ENCODE results near the gene UQCC3.
"Not testable (repeated sequence)": the region's sequence is repeated elsewhere in the genome, so short reads cannot be mapped to it uniquely, and the experiment has no call there.

Gene UQCC3

GRCh38 chr11:62703921-62704320, 32.4 kb downstream of the UQCC3 start:
- DNase-seq (ENCODE audit: low spot score) = not testable (repeated sequence)

GRCh38 chr11:62705413-62705812, 33.9 kb downstream of the UQCC3 start:
- no peak for DNase-seq (ENCODE audit: low spot score)

DNA sequence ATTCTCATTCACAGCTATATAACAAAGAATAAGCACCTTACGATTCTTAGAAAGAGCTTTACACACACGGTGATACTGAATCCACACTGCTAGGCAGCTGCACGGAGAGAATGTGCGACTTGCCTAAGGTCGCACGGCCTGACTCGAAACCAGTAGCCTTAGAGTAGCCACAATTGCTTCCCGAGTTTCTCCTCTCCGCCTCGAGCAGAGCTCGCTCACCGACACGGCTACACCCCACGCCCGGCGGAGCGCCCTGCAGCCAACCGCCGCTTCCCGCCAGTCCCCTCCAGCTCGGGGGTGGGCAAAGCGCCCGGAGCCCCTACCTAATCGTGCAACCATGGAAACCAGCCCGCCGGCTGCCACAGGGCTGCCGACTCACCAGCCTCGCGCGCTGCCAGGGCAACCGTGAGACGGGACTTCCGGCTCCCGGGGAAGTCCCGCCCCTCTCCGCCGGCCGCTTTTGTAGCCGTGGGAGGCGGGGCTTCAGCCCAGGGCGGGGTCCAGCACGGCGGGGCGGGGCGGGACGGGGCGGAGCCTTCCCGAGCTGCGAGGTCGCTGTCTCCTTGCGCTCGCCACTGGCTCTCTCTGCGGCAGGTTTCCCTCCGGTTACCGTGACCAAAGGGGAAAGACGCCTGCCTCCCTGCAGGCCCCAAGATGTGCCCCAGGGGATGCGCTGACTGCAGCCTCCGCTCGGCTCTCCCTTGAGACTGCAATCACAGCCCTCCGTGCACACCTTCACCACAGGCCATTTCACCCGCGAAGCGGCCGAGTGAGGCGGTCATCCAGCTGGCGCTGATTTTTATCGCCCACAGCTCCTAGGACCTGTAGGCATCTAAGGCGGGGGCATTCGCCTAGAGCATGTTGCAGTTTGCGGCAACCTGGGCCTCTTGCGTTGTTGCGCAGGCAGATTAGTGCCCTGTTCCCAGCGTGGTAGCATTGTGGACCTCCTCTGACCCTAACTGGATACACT, 34.7 kb downstream of the UQCC3 start:
- DNase-seq (ENCODE audit: low spot score) = peak; percentile 93

GRCh38 chr11:62706850-62707247, 35.4 kb downstream of the UQCC3 start:
- no peak for DNase-seq (ENCODE audit: low spot score)

DNA sequence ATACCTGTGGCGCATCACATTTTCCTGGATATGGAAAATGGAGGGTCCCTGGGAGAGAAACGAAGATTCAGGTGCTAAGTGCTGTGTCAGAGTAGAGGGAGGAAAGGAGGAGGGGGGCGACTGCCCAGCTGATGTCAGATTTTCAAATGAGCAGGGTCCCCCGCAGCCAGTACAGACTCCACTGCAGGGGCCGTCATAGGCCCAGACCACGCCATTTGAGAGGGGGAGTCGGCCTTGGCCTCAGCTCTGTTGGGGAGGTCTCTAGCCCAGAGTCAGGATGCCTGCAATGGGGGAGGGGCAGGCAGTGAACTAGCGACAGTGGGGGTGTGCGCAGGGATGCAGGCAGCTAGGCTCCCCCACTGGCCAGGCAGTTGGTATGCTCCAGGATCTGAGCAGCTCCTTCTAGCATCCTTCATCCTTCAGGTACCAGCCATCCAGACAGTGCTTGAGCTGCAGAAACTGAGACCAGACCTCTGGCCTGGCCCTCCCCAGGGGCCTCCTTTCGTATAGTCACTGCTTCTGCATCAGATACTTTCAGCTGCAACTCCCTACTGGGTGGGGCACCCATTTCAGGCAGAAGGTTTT, 35.9 kb downstream of the UQCC3 start, which contains the start of the genes BSCL2 and GNG3:
Gene BSCL2, minus strand, starts transcription at position 148 of the 585 bp plus-strand sequence. CDS start 229 bp downstream, outside the sequence.
Gene GNG3, plus strand, starts transcription at position 400 of the 585 bp plus-strand sequence. CDS start 620 bp downstream, outside the sequence.
- DNase-seq (ENCODE audit: low spot score) = no peak

DNA sequence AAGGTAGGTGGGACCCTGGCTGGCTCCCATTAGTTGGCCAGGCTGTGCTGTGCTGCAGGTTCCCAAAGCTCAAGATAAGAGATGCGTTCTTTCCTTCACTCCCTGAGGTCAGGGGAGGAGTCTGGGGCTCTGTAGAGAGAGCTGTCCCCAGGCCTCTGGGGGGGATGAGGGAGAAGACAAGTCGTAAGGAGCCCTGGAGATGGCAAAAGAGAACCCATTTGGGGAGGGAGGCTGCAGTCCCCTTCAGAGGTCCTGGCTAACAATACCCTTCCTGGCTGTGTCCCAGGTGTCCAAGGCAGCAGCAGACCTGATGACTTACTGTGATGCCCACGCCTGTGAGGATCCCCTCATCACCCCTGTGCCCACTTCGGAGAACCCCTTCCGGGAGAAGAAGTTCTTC, 36.9 kb downstream of the UQCC3 start:
- no peak for DNase-seq (ENCODE audit: low spot score)

DNA sequence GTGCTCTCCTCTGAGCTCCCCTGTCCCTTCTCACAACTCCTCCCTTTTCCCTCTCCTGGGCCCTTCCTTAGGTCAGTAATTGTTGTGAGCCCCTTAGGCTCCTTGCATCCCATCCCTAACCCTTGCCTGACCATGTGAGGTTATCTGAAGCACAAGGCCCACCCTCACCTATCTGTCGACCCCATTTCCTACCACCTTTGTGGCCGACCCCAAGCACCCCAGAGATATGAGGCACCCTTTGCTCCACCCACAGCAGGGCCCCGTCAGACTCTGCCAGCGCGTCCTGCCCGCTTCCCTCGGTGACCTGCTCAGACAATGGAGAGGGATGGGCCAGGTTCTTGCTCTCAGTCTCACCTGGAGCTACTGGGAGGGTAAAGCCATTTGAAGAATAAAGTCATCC, 37.3 kb downstream of the UQCC3 start:
- peak; percentile 46 for DNase-seq (ENCODE audit: low spot score)

DNA sequence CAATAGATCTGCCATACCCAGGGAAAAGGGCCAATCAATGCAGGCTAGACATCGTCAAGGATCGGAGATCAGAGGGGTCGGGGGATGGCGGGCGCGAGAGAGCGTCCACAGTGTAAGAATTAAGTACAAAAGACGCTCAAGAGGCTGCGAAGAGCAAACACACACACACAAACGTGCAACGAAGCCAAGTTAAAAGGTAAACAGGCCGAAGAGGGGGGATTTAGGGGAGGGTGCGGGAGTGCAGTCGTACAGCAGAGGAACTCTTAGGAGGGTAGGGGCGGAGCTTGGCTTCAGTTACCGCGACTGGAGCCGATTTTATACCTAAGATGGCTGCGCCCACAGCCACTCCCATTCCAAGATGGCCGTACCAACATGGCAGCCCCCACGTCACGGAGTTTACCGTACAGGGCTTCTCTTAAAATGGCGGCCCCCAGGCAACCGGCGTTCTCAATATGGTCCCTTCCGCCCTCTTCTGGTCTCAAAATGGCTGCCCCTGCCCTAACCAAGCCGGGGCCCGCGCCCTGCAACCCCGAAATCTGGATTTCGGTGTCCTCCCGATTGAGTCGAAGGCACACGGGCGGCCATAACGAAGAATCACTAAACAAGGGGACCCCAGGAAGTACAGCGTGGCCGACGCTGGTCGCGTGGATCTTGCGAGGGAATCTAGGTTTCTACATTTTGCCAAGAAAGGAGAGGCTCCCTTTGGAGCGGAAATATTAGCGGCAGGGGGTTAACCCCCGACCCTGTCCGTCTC, 38.0 kb downstream of the UQCC3 start:
- peak; percentile 98 for DNase-seq (ENCODE audit: low spot score)

DNA sequence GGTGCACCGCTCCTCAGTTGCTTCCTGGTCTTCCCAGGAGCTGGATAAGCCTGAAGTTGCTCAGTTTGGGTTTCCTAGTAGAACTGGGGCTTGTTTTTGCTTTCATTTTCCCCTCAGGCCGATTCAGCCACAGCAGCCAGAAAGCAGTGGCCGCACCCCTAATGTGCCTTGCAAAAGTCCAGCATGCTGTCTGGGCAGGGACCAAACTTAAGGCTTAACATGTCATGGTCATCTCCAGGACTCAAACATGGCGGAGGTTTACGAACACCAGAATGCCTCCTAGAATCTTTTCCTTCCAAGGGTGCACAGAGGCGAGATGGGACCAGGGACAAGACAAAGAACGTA, 38.5 kb downstream of the UQCC3 start:
- no peak for DNase-seq (ENCODE audit: low spot score)

GRCh38 chr11:62712276-62712812, 40.9 kb downstream of the UQCC3 start:
- DNase-seq (ENCODE audit: low spot score) = no peak

DNA sequence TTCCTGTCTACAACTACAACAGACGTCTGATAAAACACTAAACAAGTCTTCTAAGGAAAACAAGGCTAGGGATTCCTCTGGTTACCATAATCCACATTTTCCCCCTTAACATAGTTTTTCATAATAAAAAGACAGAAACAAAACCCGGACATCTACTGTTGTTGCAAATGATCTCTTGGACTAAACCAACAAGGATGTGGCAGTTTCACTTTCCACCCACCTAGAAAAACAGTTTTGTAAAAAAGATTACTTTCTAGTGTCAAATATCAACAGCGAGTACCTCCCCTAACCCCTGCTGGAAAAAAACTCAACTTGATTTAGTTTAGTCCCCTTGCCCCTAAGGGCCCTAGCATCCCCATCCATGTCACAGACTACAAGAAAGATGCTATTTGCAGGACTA, 41.4 kb downstream of the UQCC3 start:
- DNase-seq (ENCODE audit: low spot score) = no peak

DNA sequence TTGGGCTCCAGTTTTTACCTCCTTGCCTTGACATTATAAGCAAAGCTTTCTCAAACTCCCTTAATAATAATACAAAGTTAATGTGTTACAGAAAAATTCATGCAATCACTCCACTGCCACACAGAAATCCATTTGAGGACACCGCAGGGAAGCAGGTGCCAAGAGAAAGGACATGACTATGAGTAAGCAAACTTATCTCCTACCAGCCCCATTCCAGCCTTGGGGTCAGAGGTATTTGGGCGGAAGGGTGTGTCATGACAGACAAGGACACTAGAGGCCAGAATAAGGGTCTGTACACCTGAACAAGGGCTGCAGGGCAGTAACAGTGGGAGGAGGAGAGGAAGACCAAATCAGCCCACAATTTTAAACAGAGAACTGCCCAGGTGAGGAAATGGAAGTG, 41.9 kb downstream of the UQCC3 start:
- DNase-seq (ENCODE audit: low spot score) = no peak

DNA sequence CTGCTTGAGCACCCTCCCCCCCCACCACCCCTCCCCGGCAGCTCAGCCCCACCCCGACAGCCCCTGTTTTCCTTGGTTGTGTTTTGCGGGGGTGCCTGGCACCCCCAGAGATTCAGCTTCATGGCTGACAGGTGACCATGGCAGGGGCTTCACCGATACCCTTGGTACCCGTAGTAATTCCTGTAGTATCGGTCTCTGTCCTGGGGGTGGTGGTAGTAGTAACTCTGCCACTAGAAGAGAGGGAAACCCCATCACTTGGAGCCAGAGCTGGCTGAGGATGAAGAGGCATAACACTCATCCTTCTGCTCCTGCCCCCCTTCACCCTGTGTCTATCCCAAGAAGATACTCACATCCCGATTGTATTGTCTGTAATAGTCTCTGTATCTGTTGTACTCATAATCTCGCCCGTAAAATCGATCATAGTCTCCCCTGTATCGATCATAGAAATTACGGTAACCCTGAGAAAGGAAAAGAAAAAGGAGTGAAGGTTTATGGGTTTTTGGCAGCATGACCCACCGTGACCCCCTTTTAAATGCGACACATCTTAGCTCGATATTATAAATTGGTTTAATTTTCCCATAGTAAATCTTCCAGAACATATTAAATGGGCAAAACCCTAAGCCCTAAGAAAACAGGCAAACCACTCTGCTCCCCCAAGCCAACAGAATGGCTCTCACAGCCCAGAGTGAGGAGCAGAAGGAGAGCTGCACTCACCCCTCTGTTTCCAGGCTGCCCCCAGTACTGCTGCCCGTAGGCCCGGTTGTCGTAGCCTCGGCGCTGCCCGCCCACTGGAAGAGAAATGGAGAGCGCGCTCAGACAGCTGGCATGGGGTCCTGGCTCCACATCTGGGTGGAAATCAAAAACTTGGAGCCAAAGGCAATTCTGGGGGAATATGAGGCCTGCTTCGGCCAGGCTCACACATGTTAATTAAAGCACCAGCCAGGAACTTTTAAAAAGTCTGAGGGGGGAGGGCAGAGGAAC, 44.0 kb downstream of the UQCC3 start:
- no peak for DNase-seq (ENCODE audit: low spot score)

DNA sequence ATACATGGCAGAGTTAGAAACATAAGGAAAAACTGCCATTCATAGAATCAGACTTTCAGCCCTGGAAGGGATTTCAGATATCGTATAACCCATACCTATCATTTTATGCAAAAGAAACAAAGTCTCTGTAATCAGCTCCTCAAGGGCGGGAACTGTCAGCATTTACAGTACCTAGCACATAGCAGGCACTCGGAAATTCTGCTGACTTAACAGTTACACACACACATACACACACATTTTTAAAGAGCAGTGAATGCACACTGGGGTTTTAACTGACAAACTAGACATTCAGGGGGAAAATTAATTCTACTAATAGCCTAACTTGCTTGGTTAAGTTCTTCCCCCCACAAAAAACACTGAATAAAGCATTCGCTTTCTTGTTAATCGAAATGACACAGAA, 44.7 kb downstream of the UQCC3 start:
- DNase-seq (ENCODE audit: low spot score) = no peak

GRCh38 chr11:62716816-62717215, 45.3 kb downstream of the UQCC3 start:
- DNase-seq (ENCODE audit: low spot score) = no peak

- DNase-seq (ENCODE audit: low spot score) = no peak
These were observed 48.0 kb downstream of the UQCC3 start for GRCh38 chr11:62719302-62719978.

DNA sequence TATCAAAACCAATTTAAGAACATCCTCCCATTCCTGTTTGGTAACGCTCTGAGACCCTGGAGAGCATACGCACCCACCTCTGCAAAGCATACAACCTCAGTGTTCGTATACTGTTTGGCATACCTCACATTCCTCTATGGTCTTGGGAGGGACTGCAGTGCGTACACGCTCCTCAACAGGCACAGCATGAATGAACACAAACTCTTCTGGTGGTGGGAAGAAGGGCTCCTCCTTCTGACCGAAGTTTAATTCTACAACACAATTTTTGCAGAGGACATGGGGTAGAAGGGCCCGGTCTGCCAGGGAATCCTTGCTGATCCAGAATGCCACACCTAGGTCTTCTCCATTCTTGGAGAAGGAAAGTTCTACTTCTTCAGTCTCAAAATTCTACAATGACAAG, 50.5 kb downstream of the UQCC3 start:
- no peak for DNase-seq (ENCODE audit: low spot score)
